GM19035 (cell line): ENCODE data around the gene VDAC2.

Source experiments
- ATAC-seq: cut with Tn5 transposase; IDR thresholded peaks from one replicate; pipeline ENCODE4 v1.9.1; 2021; ENCODE audit not compliant: unreplicated experiment

Gene VDAC2

GRCh38 chr10:75250934-75251333, 40.3 kb downstream of the VDAC2 start:
- no peak for ATAC-seq

DNA sequence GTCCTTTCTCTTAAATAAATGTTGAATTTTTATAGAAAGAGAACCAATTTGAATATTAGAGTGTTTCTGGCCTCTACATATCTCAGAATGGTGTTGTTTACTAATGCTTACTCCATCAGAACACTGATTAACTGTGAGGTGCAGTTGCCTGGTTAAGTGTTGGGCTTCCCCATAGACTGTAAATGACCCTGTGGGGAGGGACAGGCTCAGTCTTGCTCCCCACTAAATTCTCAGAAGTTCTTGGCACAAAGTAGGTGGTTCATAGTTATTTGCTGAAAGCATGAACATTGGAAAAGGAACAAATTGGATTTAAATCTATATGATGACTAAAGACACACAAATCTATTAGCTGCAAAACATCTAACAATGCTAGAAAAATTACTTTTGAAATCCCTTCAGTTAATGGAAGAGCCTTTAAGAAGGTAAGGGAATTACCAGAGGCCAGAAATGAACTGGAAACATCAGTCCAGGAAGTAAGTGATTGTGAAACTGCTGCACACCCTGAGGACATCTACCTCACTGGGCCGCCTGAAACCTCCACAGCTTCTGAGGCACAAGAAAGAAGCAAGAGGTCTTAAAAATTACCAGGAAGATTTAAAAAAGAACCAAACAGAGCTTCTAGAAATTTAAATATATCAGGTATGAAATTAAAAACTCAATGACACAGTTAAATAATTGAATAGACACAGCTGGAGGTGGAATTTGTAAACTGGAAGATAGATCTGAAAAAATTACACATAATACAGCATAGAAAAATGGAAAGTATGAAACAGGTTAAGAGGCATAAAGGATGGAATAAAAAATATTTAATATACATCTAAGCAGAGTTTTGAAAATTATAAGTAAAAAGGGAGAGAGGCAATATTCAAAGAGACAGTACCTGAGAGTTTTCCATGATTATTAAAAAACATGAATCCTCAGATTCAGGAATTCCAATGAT, 43.0 kb downstream of the VDAC2 start:
- no peak for ATAC-seq

- no peak for ATAC-seq
Observed at GRCh38 chr10:75254739-75255138, 44.1 kb downstream of the VDAC2 start.

- ATAC-seq: no peak
Observed at GRCh38 chr10:75260990-75261389, 50.4 kb downstream of the VDAC2 start.

- ATAC-seq: no peak
Observed at GRCh38 chr10:75261813-75262705, 51.5 kb downstream of the VDAC2 start.

GRCh38 chr10:75263806-75264205, 53.2 kb downstream of the VDAC2 start:
- no peak for ATAC-seq

- no peak for ATAC-seq
Observed at GRCh38 chr10:75265856-75266255, 55.3 kb downstream of the VDAC2 start.

GRCh38 chr10:75266945-75267344, 56.3 kb downstream of the VDAC2 start:
- ATAC-seq: no peak

GRCh38 chr10:75269605-75270004, 59.0 kb downstream of the VDAC2 start:
- no peak for ATAC-seq

- no peak for ATAC-seq
Observed at GRCh38 chr10:75272094-75272493, 61.5 kb downstream of the VDAC2 start.

- no peak for ATAC-seq
Observed at GRCh38 chr10:75272896-75273295, 62.3 kb downstream of the VDAC2 start.

DNA sequence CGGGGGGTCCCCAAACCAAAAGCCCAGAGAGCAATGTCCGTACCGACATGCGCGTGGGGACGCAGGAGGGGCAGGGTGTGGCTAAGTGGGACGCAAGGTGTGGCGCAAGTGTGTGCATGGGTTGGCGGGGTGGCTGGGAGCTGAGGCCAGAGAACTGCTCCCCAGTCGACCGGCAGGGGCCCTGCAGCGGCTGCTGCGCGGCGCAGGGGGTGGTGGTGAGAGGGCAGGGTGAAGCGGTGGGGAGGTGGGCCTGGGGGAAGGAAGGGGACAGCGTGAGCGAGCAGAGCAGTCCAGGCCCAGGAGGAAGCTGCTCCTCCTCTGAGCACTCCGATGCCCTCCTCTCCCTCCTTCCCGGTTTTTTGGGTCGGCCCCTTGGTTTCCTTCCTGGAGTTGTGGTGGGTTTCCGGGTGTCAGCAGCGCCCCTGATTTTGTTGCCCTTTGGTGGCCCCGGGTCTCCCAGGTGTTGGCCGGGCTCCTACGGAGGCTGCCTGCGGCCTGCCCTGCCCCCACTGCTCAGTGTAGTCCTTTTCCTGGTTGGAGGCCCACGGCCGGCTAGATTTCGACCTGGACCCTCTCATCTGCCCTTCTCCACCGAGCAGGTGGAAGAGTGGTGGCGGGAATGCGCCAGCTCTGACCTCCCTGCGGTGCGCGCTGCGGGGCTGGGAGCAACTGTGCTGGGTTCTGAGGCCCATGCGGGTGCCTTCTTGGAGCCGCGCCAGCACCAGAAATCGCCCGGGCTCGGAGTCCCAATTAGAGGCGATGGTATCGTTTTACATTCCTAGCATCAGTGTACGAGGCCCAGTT, 65.7 kb downstream of the VDAC2 start:
- no peak for ATAC-seq

DNA sequence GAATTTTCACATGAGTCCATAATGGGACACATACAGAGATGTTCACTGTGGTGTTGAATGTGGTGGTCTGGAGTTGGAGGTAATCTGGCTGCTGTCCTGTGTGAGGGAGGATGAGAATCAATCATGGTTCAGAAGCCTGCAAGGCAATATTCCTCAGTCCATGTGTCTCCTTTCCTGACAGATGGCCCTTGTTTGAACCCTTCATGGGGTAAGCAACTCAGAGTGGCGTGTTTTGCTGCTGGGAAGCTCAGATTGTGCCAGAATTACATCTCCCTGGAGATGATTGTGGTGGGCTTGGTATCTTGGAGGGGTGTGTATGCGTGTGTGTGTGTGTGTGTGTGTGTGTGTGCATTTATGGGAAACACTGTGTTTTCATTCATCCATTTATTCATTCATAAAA, 69.6 kb downstream of the VDAC2 start:
- no peak for ATAC-seq
